K562 (cell line): ENCODE measurements around the gene ABAT. TPM values are rescaled to one million over a fixed set of nuclear protein-coding genes. Genes with fewer than 3 reads are reported as not detected.
A peak's percentile ranks its signal among the peaks of the same experiment; 100 is the strongest.

Source experiments
- ATAC-seq: fragments of 200-7000 bp; cut with Tn5 transposase; 3 replicates; pipeline ENCODE4 v1.9.1; 2020; ENCODE audit warnings: moderate library complexity
- BruUV-seq: library from RNA; stranded (reverse); fragments of 400-500 nt; replicated peaks from 2 replicates; lab custom pipeline; 2021; lab: Mats Ljungman, UMichigan
- CTCF ChIA-PET: fragments of 300-600 bp; formaldehyde crosslinking; extraction: SDS; loops from one replicate; lab custom pipeline; 2021; ENCODE audit warnings: low intra/inter-chr PET ratio; lab: Yijun Ruan, JAX
- POLR2A ChIA-PET: fragments of 300-600, 350-650 bp; sonication (Branson Sonifier 250); formaldehyde crosslinking; extraction: SDS; loops from one replicate; lab custom pipeline; 2021; ENCODE audit warnings: antibody characterized with exemption, inconsistent platforms; lab: Yijun Ruan, JAX
- DNase-seq, 4 experiments: peaks; one replicate each; pipeline versions ENCODE4 v3.0.0 to v3.0.0-alpha.2; 2011 to 2018; ENCODE audit warnings: low spot score in 3 of 4, mixed read lengths in 3 of 4; ENCODE audit errors: extremely low read depth in 1 of 4
- FAIRE-seq: peaks from 2 replicates; lab custom pipeline; 2011; peaks lifted over from hg19 to GRCh38; lab: Jason Lieb, UNC
- H2AFZ ChIP-seq: 2 replicates; pipeline ENCODE4 v1.6.0; 2011; ENCODE audit warnings: low read depth, low read length, control low read depth, inconsistent platforms
- H3K27ac ChIP-seq: fragments of 200-600 bp; 3 replicates; pipeline ENCODE4 v1.8.0; 2011; ENCODE audit warnings: low read depth, mild to moderate bottlenecking, control low read depth, inconsistent platforms, low read length, moderate library complexity, mixed read lengths; ENCODE audit errors: extremely low read depth
- H3K27me3 ChIP-seq, 2 experiments: fragments of 300-600 bp in 1 of 2; 2 replicates in 1 of 2; 3 replicates in 1 of 2; pipeline versions ENCODE4 v1.6.0 to v1.8.0; 2011; ENCODE audit warnings: inconsistent platforms in 2 of 2, low read length in 2 of 2, mild to moderate bottlenecking in 1 of 2, mixed read lengths in 1 of 2, moderate library complexity in 1 of 2; ENCODE audit not compliant: control insufficient read depth in 2 of 2, insufficient read depth in 2 of 2
- H3K36me3 ChIP-seq: fragments of 300-600 bp; 3 replicates; pipeline ENCODE4 v1.8.0; 2011; ENCODE audit warnings: mild to moderate bottlenecking, low read length, inconsistent platforms; ENCODE audit not compliant: control insufficient read depth, insufficient read depth
- H3K4me1 ChIP-seq, 2 experiments: fragments of 200-600 bp in 1 of 2; replicated peaks in 1 of 2; 2 replicates in 1 of 2; 3 replicates in 1 of 2; pipeline versions ENCODE4 v1.5.1 to v1.8.0; 2011; ENCODE audit warnings: inconsistent platforms in 2 of 2, low read length in 2 of 2, mild to moderate bottlenecking in 1 of 2, mixed read lengths in 1 of 2, moderate library complexity in 1 of 2; ENCODE audit not compliant: control insufficient read depth in 2 of 2, insufficient read depth in 2 of 2
- H3K4me2 ChIP-seq: 2 replicates; pipeline ENCODE4 v1.6.1; 2011; ENCODE audit warnings: low read length, control low read depth, inconsistent platforms, mixed read lengths; ENCODE audit not compliant: insufficient read depth
- H3K4me3 ChIP-seq: fragments of 200-600 bp; sonication (generic), shearing (Covaris generic); 2 replicates; pipeline ENCODE4 v1.5.1; 2016; ENCODE audit warnings: control low read depth, inconsistent platforms
- H3K79me2 ChIP-seq: fragments of 200-600 bp; 3 replicates; pipeline ENCODE4 v1.8.0; 2011; ENCODE audit warnings: low read length, inconsistent platforms; ENCODE audit not compliant: control insufficient read depth, insufficient read depth
- H3K9ac ChIP-seq, 2 experiments: 2 replicates each; pipeline versions ENCODE4 v1.6.0 to v1.6.1; 2011; ENCODE audit warnings: low read depth in 2 of 2, low read length in 2 of 2, control low read depth in 1 of 2, inconsistent platforms in 1 of 2, mild to moderate bottlenecking in 1 of 2, mixed read lengths in 1 of 2; ENCODE audit not compliant: insufficient read depth in 1 of 2
- H3K9me1 ChIP-seq: one replicate; pipeline ENCODE4 v1.6.0; 2011; ENCODE audit warnings: inconsistent platforms, mild to moderate bottlenecking, low read length, moderate library complexity; ENCODE audit not compliant: control insufficient read depth, insufficient read depth
- H3K9me3 ChIP-seq: replicated peaks from 2 replicates; pipeline ENCODE4 v1.5.1; 2011; ENCODE audit warnings: low read depth, low read length, inconsistent platforms; ENCODE audit not compliant: control insufficient read depth, insufficient read depth
- H4K20me1 ChIP-seq: replicated peaks from 2 replicates; pipeline ENCODE4 v1.6.1; 2011; ENCODE audit warnings: low read length, inconsistent platforms, mixed read lengths; ENCODE audit not compliant: control insufficient read depth, insufficient read depth
- CBX3 ChIP-seq, 2 experiments: IDR thresholded peaks; 1 replicate in 1 of 2; 2 replicates in 1 of 2; pipeline ENCODE4 v1.6.1; 2012; ENCODE audit warnings: inconsistent platforms in 2 of 2, low read length in 2 of 2, borderline replicate concordance in 1 of 2, control low read depth in 1 of 2
- ETS2 ChIP-seq: IDR thresholded peaks from 2 replicates; pipeline ENCODE4 v1.6.1; 2016; ENCODE audit warnings: borderline replicate concordance, missing genetic modification characterization, mild to moderate bottlenecking, moderate library complexity, missing compliant biosample characterization; ENCODE audit not compliant: poor library complexity, severe bottlenecking
- MBD1 ChIP-seq: fragments of 250-450 bp; sonication (Bioruptor Pico); IDR thresholded peaks from 2 replicates; pipeline ENCODE4 v1.8.0; 2022; ENCODE audit warnings: inconsistent platforms
- MTA1 ChIP-seq: fragments of 450-650 bp; IDR thresholded peaks from 2 replicates; pipeline ENCODE4 v1.6.1; 2017; ENCODE audit warnings: borderline replicate concordance
- MYC ChIP-seq, 2 experiments: fragments of 250-450 bp in 1 of 2; sonication (Bioruptor Pico) in 1 of 2; IDR thresholded peaks; 2 replicates each; pipeline versions ENCODE4 v1.5.1 to v1.6.1; 2012 to 2021; ENCODE audit warnings: low read depth in 2 of 2, borderline replicate concordance in 1 of 2, improper control_type of control experiment in 1 of 2, low read length in 1 of 2, mild to moderate bottlenecking in 1 of 2, moderate library complexity in 1 of 2
- TRIM28 ChIP-seq: fragments of 450-650 bp; IDR thresholded peaks from 2 replicates; pipeline ENCODE4 v1.6.1; 2017
- ZFP1 ChIP-seq: fragments of 450-650 bp; formaldehyde crosslinking; IDR thresholded peaks from 2 replicates; pipeline ENCODE4 v1.4.0; 2020; ENCODE audit warnings: mild to moderate bottlenecking, mixed read lengths
- ZNF586 ChIP-seq: fragments of 450-650 bp; formaldehyde crosslinking; conservative IDR thresholded peaks from 2 replicates; pipeline ENCODE4 v1.4.0; 2020; ENCODE audit warnings: mild to moderate bottlenecking, moderate library complexity
- WGBS: fragments of 100-300 bp; shearing (Covaris generic); methylation state at CpG from one replicate; pipeline ENCODE4 v1.1.6; 2016; ENCODE audit warnings: low coverage, mixed read lengths; ENCODE audit not compliant: insufficient coverage; ENCODE audit errors: missing lambda C conversion rate; 5-methylcytosine and 5-hydroxymethylcytosine counted together
- in situ Hi-C: fragments of 300-500 bp; cut with MboI; formaldehyde crosslinking; loops from 4 replicates; pipeline ENCODE4 v1.15.0; 2018; ENCODE audit warnings: inconsistent platforms, mixed read lengths
- intact Hi-C: fragments of 100-400 bp; cut with micrococcal nuclease; formaldehyde crosslinking; loops from 2 replicates; pipeline ENCODE4 v1.14.2; 2022
- polyA plus RNA-seq, 8 experiments: library from polyadenylated mRNA; depleted of rRNA in 4 of 8; stranded (reverse) in 5 of 8; unstranded in 3 of 8; fragments of >200 nt; fragmentation: Nextera tagmentation in 2 of 8; fragmentation: Illumina TruSeq in 1 of 8; extraction: Ambion mirVana in 2 of 8; extraction: Trizol in 1 of 8; gene quantifications; 2 replicates each; pipeline versions ENCODE4 v1.2.1 to v1.2.3, GENCODE V29; 2011 to 2014; ENCODE audit warnings: inconsistent platforms in 1 of 8, missing spikeins in 1 of 8
- total RNA-seq, 7 experiments: library from RNA; depleted of rRNA in 6 of 7; stranded (reverse); fragments of >200 nt in 6 of 7; fragmentation: Illumina TruSeq in 2 of 7; extraction: Trizol in 2 of 7; gene quantifications; 2 replicates each; pipeline versions ENCODE4 v1.2.1 to v1.2.3, GENCODE V29; 2011 to 2021; ENCODE audit warnings: low replicate concordance in 1 of 7
- TF ChIP-seq, protein P1 (sequence below): fragments of 450-650 bp; IDR thresholded peaks from 2 replicates; pipeline ENCODE4 v1.6.1; 2018; ENCODE audit warnings: mild to moderate bottlenecking, low read depth; ENCODE audit not compliant: partially characterized antibody
- TF ChIP-seq, protein P2 (sequence below): fragments of 450-650 bp; IDR thresholded peaks from 2 replicates; pipeline ENCODE4 v1.6.1; 2016; ENCODE audit warnings: low read depth

The ABAT gene
- total and polyA plus RNA-seq, 9 of the 15 experiments (the other 6 are each of a cell fraction or from before 2014, with no cell fraction given), result 0.01 to 0.49 (median 0.10) TPM

GRCh38 chr16:8689686-8690085 is 15.3 kb downstream of the ABAT start:
- in situ Hi-C loops, result no loop called here
- H3K79me2 ChIP-seq, result no peaks in the 10 kb centered on the region
- no peak for ATAC-seq
- H3K9me3 ChIP-seq, result peaks cover 6% of the 10 kb centered on the region; the same call in 1 of the 2 replicates
- no peak overlapping the region for H3K4me2 ChIP-seq
- CTCF ChIA-PET, result no interaction called here
- no peak overlapping the region for H3K27ac ChIP-seq
- H4K20me1 ChIP-seq, result no peaks in the 10 kb centered on the region
- POLR2A ChIA-PET, result no interaction called here
- no TSS peak for BruUV-seq
- FAIRE-seq, result no peak
- no peaks in the 10 kb centered on the region for H3K4me1 ChIP-seq
- DNase-seq, result no peak
- intact Hi-C loops, result no loop called here
- no peak overlapping the region for H3K4me3 ChIP-seq
- H3K36me3 ChIP-seq, result no peaks in the 10 kb centered on the region
- 0% methylated on average over 1 of the region's 1 CpG for WGBS
- H3K9ac ChIP-seq, result no peak overlapping the region
- H3K9me1 ChIP-seq, result no peaks in the 10 kb centered on the region
- no peak overlapping the region for H2AFZ ChIP-seq
- H3K27me3 ChIP-seq, result peaks cover 6 to 31% of the 10 kb centered on the region in 2 experiments; a peak in 4 of 5 replicates
- TF ChIP-seq ETS2 (tag) (no peak), TRIM28 (peak; percentile 74; the same call in 1 of the 2 replicates), MBD1 (CRISPR knock-in tag) (no peak), MTA1 (no peak), ZNF586 (CRISPR knock-in tag) (no peak), MYC (IDR thresholded peaks at IDR 0.05; ENCODE audit: low read depth, low read length) (no peak), MYC (CRISPR knock-in tag; IDR thresholded peaks at IDR 0.05; ENCODE audit: borderline replicate concordance, low read depth) (no peak), CBX3 (IDR thresholded peaks at IDR 0.05; ENCODE audit: borderline replicate concordance in 1 of 2, low read length in 2 of 2) (no peak), ZFP1 (CRISPR knock-in tag) (peak; percentile 95)
- TF ChIP-seq, protein P1, sequence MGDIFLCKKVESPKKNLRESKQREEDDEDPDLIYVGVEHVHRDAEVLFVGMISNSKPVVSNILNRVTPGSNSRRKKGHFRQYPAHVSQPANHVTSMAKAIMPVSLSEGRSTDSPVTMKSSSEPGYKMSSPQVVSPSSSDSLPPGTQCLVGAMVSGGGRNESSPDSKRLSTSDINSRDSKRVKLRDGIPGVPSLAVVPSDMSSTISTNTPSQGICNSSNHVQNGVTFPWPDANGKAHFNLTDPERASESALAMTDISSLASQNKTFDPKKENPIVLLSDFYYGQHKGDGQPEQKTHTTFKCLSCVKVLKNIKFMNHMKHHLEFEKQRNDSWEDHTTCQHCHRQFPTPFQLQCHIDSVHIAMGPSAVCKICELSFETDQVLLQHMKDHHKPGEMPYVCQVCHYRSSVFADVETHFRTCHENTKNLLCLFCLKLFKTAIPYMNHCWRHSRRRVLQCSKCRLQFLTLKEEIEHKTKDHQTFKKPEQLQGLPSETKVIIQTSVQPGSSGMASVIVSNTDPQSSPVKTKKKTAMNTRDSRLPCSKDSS, result peak; percentile 53
- TF ChIP-seq, protein P2, sequence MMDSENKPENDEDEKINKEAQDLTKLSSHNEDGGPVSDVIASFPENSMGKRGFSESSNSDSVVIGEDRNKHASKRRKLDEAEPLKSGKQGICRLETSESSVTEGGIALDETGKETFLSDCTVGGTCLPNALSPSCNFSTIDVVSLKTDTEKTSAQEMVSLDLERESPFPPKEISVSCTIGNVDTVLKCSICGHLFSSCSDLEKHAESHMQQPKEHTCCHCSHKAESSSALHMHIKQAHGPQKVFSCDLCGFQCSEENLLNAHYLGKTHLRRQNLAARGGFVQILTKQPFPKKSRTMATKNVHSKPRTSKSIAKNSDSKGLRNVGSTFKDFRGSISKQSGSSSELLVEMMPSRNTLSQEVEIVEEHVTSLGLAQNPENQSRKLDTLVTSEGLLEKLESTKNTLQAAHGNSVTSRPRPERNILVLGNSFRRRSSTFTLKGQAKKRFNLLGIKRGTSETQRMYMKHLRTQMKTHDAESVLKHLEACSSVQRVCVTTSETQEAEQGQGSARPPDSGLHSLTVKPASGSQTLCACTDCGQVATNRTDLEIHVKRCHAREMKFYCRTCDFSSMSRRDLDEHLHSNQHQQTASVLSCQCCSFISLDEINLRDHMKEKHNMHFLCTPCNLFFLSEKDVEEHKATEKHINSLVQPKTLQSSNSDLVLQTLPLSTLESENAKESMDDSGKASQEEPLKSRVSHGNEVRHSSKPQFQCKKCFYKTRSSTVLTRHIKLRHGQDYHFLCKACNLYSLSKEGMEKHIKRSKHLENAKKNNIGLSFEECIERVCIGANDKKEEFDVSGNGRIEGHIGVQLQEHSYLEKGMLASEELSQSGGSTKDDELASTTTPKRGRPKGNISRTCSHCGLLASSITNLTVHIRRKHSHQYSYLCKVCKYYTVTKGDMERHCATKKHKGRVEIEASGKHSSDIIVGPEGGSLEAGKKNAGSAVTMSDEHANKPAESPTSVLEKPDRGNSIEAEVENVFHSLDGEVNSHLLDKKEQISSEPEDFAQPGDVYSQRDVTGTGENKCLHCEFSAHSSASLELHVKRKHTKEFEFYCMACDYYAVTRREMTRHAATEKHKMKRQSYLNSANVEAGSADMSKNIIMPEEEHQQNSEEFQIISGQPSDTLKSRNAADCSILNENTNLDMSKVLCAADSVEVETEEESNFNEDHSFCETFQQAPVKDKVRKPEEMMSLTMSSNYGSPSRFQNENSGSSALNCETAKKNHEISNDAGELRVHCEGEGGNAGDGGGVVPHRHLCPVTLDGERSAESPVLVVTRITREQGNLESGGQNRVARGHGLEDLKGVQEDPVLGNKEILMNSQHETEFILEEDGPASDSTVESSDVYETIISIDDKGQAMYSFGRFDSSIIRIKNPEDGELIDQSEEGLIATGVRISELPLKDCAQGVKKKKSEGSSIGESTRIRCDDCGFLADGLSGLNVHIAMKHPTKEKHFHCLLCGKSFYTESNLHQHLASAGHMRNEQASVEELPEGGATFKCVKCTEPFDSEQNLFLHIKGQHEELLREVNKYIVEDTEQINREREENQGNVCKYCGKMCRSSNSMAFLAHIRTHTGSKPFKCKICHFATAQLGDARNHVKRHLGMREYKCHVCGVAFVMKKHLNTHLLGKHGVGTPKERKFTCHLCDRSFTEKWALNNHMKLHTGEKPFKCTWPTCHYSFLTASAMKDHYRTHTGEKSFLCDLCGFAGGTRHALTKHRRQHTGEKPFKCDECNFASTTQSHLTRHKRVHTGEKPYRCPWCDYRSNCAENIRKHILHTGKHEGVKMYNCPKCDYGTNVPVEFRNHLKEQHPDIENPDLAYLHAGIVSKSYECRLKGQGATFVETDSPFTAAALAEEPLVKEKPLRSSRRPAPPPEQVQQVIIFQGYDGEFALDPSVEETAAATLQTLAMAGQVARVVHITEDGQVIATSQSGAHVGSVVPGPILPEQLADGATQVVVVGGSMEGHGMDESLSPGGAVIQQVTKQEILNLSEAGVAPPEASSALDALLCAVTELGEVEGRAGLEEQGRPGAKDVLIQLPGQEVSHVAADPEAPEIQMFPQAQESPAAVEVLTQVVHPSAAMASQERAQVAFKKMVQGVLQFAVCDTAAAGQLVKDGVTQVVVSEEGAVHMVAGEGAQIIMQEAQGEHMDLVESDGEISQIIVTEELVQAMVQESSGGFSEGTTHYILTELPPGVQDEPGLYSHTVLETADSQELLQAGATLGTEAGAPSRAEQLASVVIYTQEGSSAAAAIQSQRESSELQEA, result no peak
